Measurements from ENCODE around the gene CAPZA3.
"Not testable (repeated sequence)": the region's sequence is repeated elsewhere in the genome, so short reads cannot be mapped to it uniquely, and the experiment has no call there.

CAPZA3 gene

GRCh38 chr12:18754124-18754707, 16.3 kb downstream of the CAPZA3 start:
- no peak for DNase-seq (ENCODE audit: low read depth)

- DNase-seq (ENCODE audit: low read depth), result no peak
Observed at GRCh38 chr12:18755341-18755740, 17.4 kb downstream of the CAPZA3 start.

DNA sequence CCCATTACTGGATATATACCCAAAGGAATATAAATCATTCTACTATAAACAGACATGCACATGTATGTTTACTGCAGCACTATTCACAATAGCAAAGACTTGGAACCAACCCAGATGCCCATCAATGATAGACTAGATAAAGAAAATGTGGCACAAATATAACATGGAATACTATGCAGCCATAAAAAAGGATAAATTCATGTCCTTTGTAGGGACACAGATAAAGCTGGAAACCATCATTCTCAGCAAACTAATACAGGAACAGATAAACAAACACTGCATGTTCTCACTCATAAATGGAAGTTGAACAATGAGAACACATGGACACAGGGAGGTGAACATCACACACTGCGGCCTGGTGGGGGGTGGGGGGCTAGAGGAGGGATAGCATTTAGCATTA, 28.6 kb downstream of the CAPZA3 start:
- not testable (repeated sequence) for DNase-seq (ENCODE audit: low read depth)

- DNase-seq (ENCODE audit: low read depth), result no peak
Observed at GRCh38 chr12:18782827-18783226, 44.9 kb downstream of the CAPZA3 start.

GRCh38 chr12:18785465-18785864, 47.5 kb downstream of the CAPZA3 start:
- DNase-seq (ENCODE audit: low read depth), result not testable (repeated sequence)

All from CMK (cell line).